H1 (cell line): Measurements from ENCODE around the gene MARCKS. TPM values are rescaled to one million over a fixed set of nuclear protein-coding genes. Genes with fewer than 3 reads are reported as not detected.

ENCODE experiments used
- CTCF ChIA-PET: fragments of 300-600 bp; sonication (Branson Sonifier 250); formaldehyde crosslinking; loops from one replicate; lab custom pipeline; 2021; ENCODE audit not compliant: partially characterized antibody; lab: Charles Lee
- POLR2A ChIA-PET: fragments of 300-600 bp; sonication (Branson Sonifier 250); formaldehyde crosslinking; loops from one replicate; lab custom pipeline; 2021; ENCODE audit warnings: inconsistent platforms; ENCODE audit not compliant: partially characterized antibody; lab: Charles Lee
- DNase-seq, 2 experiments: peaks; one replicate each; pipeline versions ENCODE4 v3.0.0 to v3.0.0-alpha.2; 2010 to 2022; ENCODE audit warnings: low spot score in 2 of 2, low read depth in 1 of 2, mixed read lengths in 1 of 2
- FAIRE-seq: peaks from 2 replicates; lab custom pipeline; 2011; peaks lifted over from hg19 to GRCh38; lab: Jason Lieb, UNC
- H2AFZ ChIP-seq: 2 replicates; pipeline ENCODE4 v1.8.1; 2012; ENCODE audit warnings: low read length, inconsistent platforms
- H2AK5ac ChIP-seq: 2 replicates; pipeline ENCODE4 v1.6.1; 2013; ENCODE audit warnings: low read depth, low read length
- H2BK120ac ChIP-seq: replicated peaks from 2 replicates; pipeline ENCODE3; 2013; ENCODE audit warnings: low read depth, low read length, inconsistent platforms
- H2BK12ac ChIP-seq: 2 replicates; pipeline ENCODE4 v1.6.1; 2013; ENCODE audit warnings: low read depth, low read length
- H2BK15ac ChIP-seq: 2 replicates; pipeline ENCODE4 v1.6.1; 2013; ENCODE audit warnings: low read length
- H2BK20ac ChIP-seq: 2 replicates; pipeline ENCODE4 v1.6.1; 2013; ENCODE audit warnings: low read length
- H2BK5ac ChIP-seq: 2 replicates; pipeline ENCODE4 v1.6.1; 2013; ENCODE audit warnings: low read depth, low read length
- H3K14ac ChIP-seq: 2 replicates; pipeline ENCODE4 v1.6.1; 2013; ENCODE audit warnings: inconsistent platforms; ENCODE audit not compliant: insufficient read length
- H3K18ac ChIP-seq: 2 replicates; pipeline ENCODE4 v1.6.1; 2013; ENCODE audit warnings: low read length; ENCODE audit errors: extremely low read depth
- H3K23ac ChIP-seq: 2 replicates; pipeline ENCODE4 v1.6.1; 2013; ENCODE audit warnings: inconsistent platforms; ENCODE audit not compliant: insufficient read length
- H3K23me2 ChIP-seq: 2 replicates; pipeline ENCODE4 v1.6.1; 2013; ENCODE audit warnings: low read depth, low read length
- H3K27ac ChIP-seq: 2 replicates; pipeline ENCODE4 v1.6.1; 2011; ENCODE audit warnings: low read depth, low read length, inconsistent platforms
- H3K27me3 ChIP-seq, 4 experiments: replicated peaks in 1 of 4; 1 replicate in 1 of 4; 2 replicates in 3 of 4; pipeline versions ENCODE4 v1.6.1 to v1.8.1; 2011 to 2013; ENCODE audit warnings: low read length in 3 of 4, mild to moderate bottlenecking in 3 of 4, inconsistent platforms in 2 of 4, mixed read lengths in 2 of 4, moderate library complexity in 1 of 4; ENCODE audit not compliant: control insufficient read depth in 3 of 4, insufficient read depth in 3 of 4; ENCODE audit errors: extremely low read depth in 1 of 4
- H3K36me3 ChIP-seq, 4 experiments: 2 replicates each; pipeline versions ENCODE4 v1.6.1 to v1.8.1; 2011 to 2013; ENCODE audit warnings: mild to moderate bottlenecking in 4 of 4, low read length in 3 of 4, moderate library complexity in 2 of 4, control low read depth in 1 of 4, inconsistent platforms in 1 of 4; ENCODE audit not compliant: insufficient read depth in 4 of 4, control insufficient read depth in 2 of 4
- H3K4ac ChIP-seq: replicated peaks from 2 replicates; pipeline ENCODE3; 2013; ENCODE audit warnings: low read length, low read depth, mixed read lengths, inconsistent platforms; ENCODE audit not compliant: insufficient read length
- H3K4me1 ChIP-seq, 4 experiments: replicated peaks in 1 of 4; 1 replicate in 1 of 4; 2 replicates in 3 of 4; pipeline versions ENCODE4 v1.6.1 to v1.8.1; 2011 to 2013; ENCODE audit warnings: low read length in 3 of 4, inconsistent platforms in 2 of 4, mixed read lengths in 1 of 4; ENCODE audit not compliant: insufficient read depth in 4 of 4, control insufficient read depth in 3 of 4
- H3K4me2 ChIP-seq, 2 experiments: 2 replicates each; pipeline versions ENCODE4 v1.6.1 to v1.8.1; 2011 to 2013; ENCODE audit warnings: low read depth in 2 of 2, low read length in 2 of 2, control low read depth in 1 of 2, inconsistent platforms in 1 of 2, mild to moderate bottlenecking in 1 of 2; ENCODE audit not compliant: insufficient read depth in 1 of 2
- H3K4me3 ChIP-seq, 4 experiments: fragments of 200-600, 300-600 bp in 1 of 4; sonication (generic), shearing (Covaris generic), sonication (Bioruptor Twin) in 1 of 4; 2 replicates each; pipeline versions ENCODE4 v1.5.1 to v1.8.1; 2011 to 2016; ENCODE audit warnings: low read length in 4 of 4, low read depth in 3 of 4, control low read depth in 2 of 4, inconsistent platforms in 2 of 4, mild to moderate bottlenecking in 2 of 4, mixed read lengths in 1 of 4, moderate library complexity in 1 of 4; ENCODE audit not compliant: insufficient read depth in 2 of 4; ENCODE audit errors: extremely low read depth in 1 of 4
- H3K56ac ChIP-seq: replicated peaks from 2 replicates; pipeline ENCODE3; 2013; ENCODE audit warnings: low read depth, mild to moderate bottlenecking, mixed read lengths, low read length, inconsistent platforms; ENCODE audit not compliant: insufficient read length
- H3K79me1 ChIP-seq: 2 replicates; pipeline ENCODE4 v1.6.1; 2013; ENCODE audit warnings: low read depth, low read length, control low read depth
- H3K79me2 ChIP-seq, 2 experiments: 2 replicates each; pipeline versions ENCODE4 v1.6.1 to v1.8.1; 2012 to 2013; ENCODE audit warnings: low read length in 2 of 2, mild to moderate bottlenecking in 2 of 2, inconsistent platforms in 1 of 2; ENCODE audit not compliant: insufficient read depth in 2 of 2, control insufficient read depth in 1 of 2
- H3K9ac ChIP-seq, 4 experiments: replicated peaks in 1 of 4; 1 replicate in 1 of 4; 2 replicates in 3 of 4; pipeline versions ENCODE4 v1.6.1 to v1.8.1; 2011 to 2013; ENCODE audit warnings: low read depth in 3 of 4, low read length in 3 of 4, control low read depth in 2 of 4, mild to moderate bottlenecking in 2 of 4, moderate library complexity in 2 of 4, inconsistent platforms in 1 of 4; ENCODE audit errors: extremely low read depth in 1 of 4
- H3K9me3 ChIP-seq, 2 experiments: 2 replicates each; pipeline versions ENCODE4 v1.6.1 to v1.8.1; 2012 to 2013; ENCODE audit warnings: mild to moderate bottlenecking in 2 of 2, moderate library complexity in 2 of 2, control low read depth in 1 of 2, inconsistent platforms in 1 of 2, low read depth in 1 of 2, low read length in 1 of 2, mixed read lengths in 1 of 2; ENCODE audit not compliant: insufficient read depth in 2 of 2
- H4K20me1 ChIP-seq, 2 experiments: replicated peaks in 1 of 2; 2 replicates each; pipeline versions ENCODE3 to v1.8.1; 2011 to 2013; ENCODE audit warnings: inconsistent platforms in 2 of 2, low read length in 2 of 2, mild to moderate bottlenecking in 1 of 2; ENCODE audit not compliant: insufficient read depth in 2 of 2, control insufficient read depth in 1 of 2
- H4K5ac ChIP-seq: 2 replicates; pipeline ENCODE4 v1.6.1; 2013; ENCODE audit warnings: low read length, low read depth, mixed read lengths, inconsistent platforms; ENCODE audit not compliant: insufficient read length
- H4K8ac ChIP-seq: 2 replicates; pipeline ENCODE4 v1.8.0; 2013; ENCODE audit warnings: mild to moderate bottlenecking, moderate library complexity, low read length, inconsistent platforms; ENCODE audit not compliant: insufficient read depth; ENCODE audit errors: extremely low read depth
- H4K91ac ChIP-seq: replicated peaks from 2 replicates; pipeline ENCODE3; 2013; ENCODE audit warnings: low read length, mixed read lengths, inconsistent platforms; ENCODE audit not compliant: insufficient read length
- CTCF ChIP-seq, 3 experiments: IDR thresholded peaks; 1 replicate in 2 of 3; 2 replicates in 1 of 3; pipeline versions ENCODE4 v1.5.1 to v1.6.1; 2011; ENCODE audit warnings: low read length in 3 of 3, mild to moderate bottlenecking in 3 of 3, inconsistent platforms in 2 of 3, low read depth in 1 of 3, moderate library complexity in 1 of 3; ENCODE audit not compliant: insufficient read depth in 1 of 3; ENCODE audit errors: control extremely low read depth in 1 of 3
- EGR1 ChIP-seq: IDR thresholded peaks from 2 replicates; pipeline ENCODE4 v1.6.1; 2011; ENCODE audit warnings: low read depth, low read length, borderline replicate concordance
- KDM5A ChIP-seq: fragments of 200-600 bp; IDR thresholded peaks from 2 replicates; pipeline ENCODE4 v1.7.1; 2012; ENCODE audit warnings: mild to moderate bottlenecking, low read length, inconsistent platforms, mixed read lengths
- USF2 ChIP-seq: IDR thresholded peaks from 2 replicates; pipeline ENCODE4 v1.6.1; 2011; ENCODE audit warnings: low read length, improper control_type of control experiment
- WGBS, 2 experiments: shearing (Covaris generic) in 1 of 2; methylation state at CpG; one replicate each; pipeline versions ENCODE4 v1.1.6 to v1.1.7; 2013 to 2015; ENCODE audit warnings: low lambda C conversion rate in 2 of 2, mixed read lengths in 2 of 2, inconsistent platforms in 1 of 2, low coverage in 1 of 2, missing lambda C conversion rate in 1 of 2; ENCODE audit not compliant: insufficient replicate concordance in 2 of 2, insufficient coverage in 1 of 2, insufficient read length in 1 of 2; ENCODE audit errors: extremely low coverage in 1 of 2, missing lambda C conversion rate in 1 of 2; 5-methylcytosine and 5-hydroxymethylcytosine counted together
- polyA plus RNA-seq, 7 experiments: library from polyadenylated mRNA; depleted of rRNA in 3 of 7; stranded (reverse) in 5 of 7; unstranded in 2 of 7; fragments of >200 nt in 5 of 7; fragments of 200-250 nt in 2 of 7; gene quantifications; 1 replicate in 5 of 7; 2 replicates in 1 of 7; 4 replicates in 1 of 7; pipeline versions ENCODE4 v1.2.1 to v1.2.3, GENCODE V29; 2011 to 2013; ENCODE audit warnings: missing spikeins in 2 of 7, mixed read lengths in 2 of 7
- total RNA-seq: library from RNA; stranded (reverse); fragmentation: NEBNext Ultra II Directional; extraction: Animal tissue kit (Norgen Biotek cat#: 25700); gene quantifications from 2 replicates; pipeline ENCODE4 v1.2.1, GENCODE V29; 2021

MARCKS gene
- total and polyA plus RNA-seq, 2 of the 8 experiments (the other 6 are each of a cell fraction or from before 2014, with no cell fraction given) = 26.6 to 111 TPM

- Histone ChIP-seq H3K9me3 (no peaks in the 10 kb centered on the region), H3K4me2 (no peak overlapping the region), H2BK12ac (no peak overlapping the region), H3K27me3 (no peaks in the 10 kb centered on the region; a peak in 1 of 7 replicates), H3K14ac (no peak overlapping the region), H3K9ac (no peak overlapping the region), H3K36me3 (no peaks in the 10 kb centered on the region), H2BK15ac (no peak overlapping the region), H2BK5ac (no peak overlapping the region), H4K8ac (no peak overlapping the region), H3K56ac (no peak overlapping the region), H2BK20ac (no peak overlapping the region), H3K4ac (no peak overlapping the region), H2AFZ (no peak overlapping the region), H3K27ac (no peak overlapping the region), H2AK5ac (no peak overlapping the region), H3K18ac (no peak overlapping the region), H4K91ac (no peak overlapping the region), H3K23me2 (no peaks in the 10 kb centered on the region), H3K4me1 (no peaks in the 10 kb centered on the region), H3K4me3 (no peak overlapping the region), H2BK120ac (no peak overlapping the region), H3K79me2 (no peaks in the 10 kb centered on the region), H4K5ac (no peak overlapping the region), H3K79me1 (no peaks in the 10 kb centered on the region), H3K23ac (no peak overlapping the region), H4K20me1 (no peaks in the 10 kb centered on the region)
- 100% methylated on average over 1 of the region's 1 CpG; no CpG with 5 or more reads in 1 of the 2 experiments for WGBS, 2 experiments
- CTCF ChIA-PET = no interaction called here
- no peak for FAIRE-seq
- TF ChIP-seq USF2 (no peak), KDM5A (no peak), CTCF (IDR thresholded peaks at IDR 0.05; ENCODE audit: control extremely low read depth in 1 of 3, insufficient read depth in 1 of 3, low read depth in 1 of 3, low read length in 3 of 3) (no peak), EGR1 (no peak)
- DNase-seq = no peak
- POLR2A ChIA-PET = interaction anchor here (1.3 kb wide), 1 partner anchor 26 kb away, joined by 3 read pairs; no protein-coding TSS in a partner anchor
Observed at GRCh38 chr6:113829696-113830045, 27.5 kb upstream of the MARCKS start.
